Measurements from ENCODE around the gene TNP2. TPM values are rescaled to one million over a fixed set of nuclear protein-coding genes. Genes with fewer than 3 reads are reported as not detected.

TNP2 gene
- total RNA-seq, 1 experiment from 2014 or later = not detected

DNA sequence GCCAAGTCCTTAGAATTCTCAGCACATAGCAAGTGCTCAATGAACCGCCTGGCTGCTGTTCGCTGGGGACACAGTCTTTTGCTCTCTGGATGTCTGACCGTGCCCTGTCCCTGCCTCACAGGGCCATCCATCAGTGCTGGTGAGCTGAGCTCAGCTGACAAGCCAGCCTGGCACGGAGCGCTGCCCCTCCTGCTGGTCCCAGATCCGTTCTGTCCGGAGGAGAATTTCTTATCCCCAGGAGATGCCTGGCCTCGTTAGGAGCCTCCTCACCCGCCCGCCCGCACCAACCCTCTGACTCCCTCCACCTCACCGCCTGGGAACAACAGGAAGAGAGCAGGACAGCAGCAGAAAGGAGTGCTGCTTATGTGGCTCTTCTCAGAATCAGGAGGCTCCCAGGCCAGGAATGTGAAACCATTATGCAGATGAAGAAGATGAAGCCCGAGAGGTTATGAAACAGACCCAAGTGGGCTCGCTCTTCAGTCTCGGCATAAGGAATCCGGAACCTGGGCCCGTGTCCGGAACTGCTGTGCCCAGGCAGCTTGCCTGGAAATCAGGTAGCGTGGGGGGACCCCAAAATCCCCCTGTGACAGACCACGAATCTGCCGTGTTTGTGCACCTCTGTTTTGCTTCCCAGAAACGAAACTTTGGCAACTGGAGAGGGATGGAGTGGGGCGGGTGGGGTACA, 47.3 kb upstream of the TNP2 start:
- H3K27ac ChIP-seq (ENCODE audit: low read depth, low read length) = no peak overlapping the region
- H3K27me3 ChIP-seq (ENCODE audit: insufficient read depth, low read length) = no peaks in the 10 kb centered on the region
- BruUV-seq (replicated peaks) = no TSS peak
- no peak for DNase-seq (ENCODE audit: low read depth, low spot score)
- no peaks in the 10 kb centered on the region for H3K9me3 ChIP-seq (ENCODE audit: control insufficient read depth in 1 of 2, insufficient read depth in 1 of 2, low read depth in 1 of 2, low read length in 2 of 2)
- ChIA-PET RAD21 (ENCODE audit: low non-redundant PET in 1 of 2, low total read pairs in 2 of 2, uncharacterized antibody in 2 of 2, unreplicated experiment in 2 of 2) (no interaction called here), POLR2A (no interaction called here), CTCF (no interaction called here)
- no peak overlapping the region for H3K9ac ChIP-seq (ENCODE audit: low read length)
- H2AFZ ChIP-seq (ENCODE audit: low read depth, low read length, poor library complexity, severe bottlenecking) = no peak overlapping the region
- no peaks in the 10 kb centered on the region for H3K9me2 ChIP-seq (ENCODE audit: insufficient read depth)
- ATAC-seq = no peak
- no peaks in the 10 kb centered on the region for H3K79me2 ChIP-seq (ENCODE audit: insufficient read depth, low read length)
- intact Hi-C loops (cut with micrococcal nuclease) = no loop called here
- H3K4me2 ChIP-seq (ENCODE audit: low read length) = no peak overlapping the region
- no peaks in the 10 kb centered on the region for H4K20me1 ChIP-seq (ENCODE audit: insufficient read depth)
- TF ChIP-seq POLR2A (IDR thresholded peaks at IDR 0.05; ENCODE audit: borderline replicate concordance, extremely low read depth, insufficient read depth, insufficient read length) (no peak), CBX3 (IDR thresholded peaks at IDR 0.05; ENCODE audit: low read depth) (no peak), ZFX (IDR thresholded peaks at IDR 0.05) (no peak), TCF7L2 (IDR thresholded peaks at IDR 0.05; ENCODE audit: borderline replicate concordance, extremely low read depth, insufficient read depth, insufficient read length) (no peak)
- TF ChIP-seq, protein P1, sequence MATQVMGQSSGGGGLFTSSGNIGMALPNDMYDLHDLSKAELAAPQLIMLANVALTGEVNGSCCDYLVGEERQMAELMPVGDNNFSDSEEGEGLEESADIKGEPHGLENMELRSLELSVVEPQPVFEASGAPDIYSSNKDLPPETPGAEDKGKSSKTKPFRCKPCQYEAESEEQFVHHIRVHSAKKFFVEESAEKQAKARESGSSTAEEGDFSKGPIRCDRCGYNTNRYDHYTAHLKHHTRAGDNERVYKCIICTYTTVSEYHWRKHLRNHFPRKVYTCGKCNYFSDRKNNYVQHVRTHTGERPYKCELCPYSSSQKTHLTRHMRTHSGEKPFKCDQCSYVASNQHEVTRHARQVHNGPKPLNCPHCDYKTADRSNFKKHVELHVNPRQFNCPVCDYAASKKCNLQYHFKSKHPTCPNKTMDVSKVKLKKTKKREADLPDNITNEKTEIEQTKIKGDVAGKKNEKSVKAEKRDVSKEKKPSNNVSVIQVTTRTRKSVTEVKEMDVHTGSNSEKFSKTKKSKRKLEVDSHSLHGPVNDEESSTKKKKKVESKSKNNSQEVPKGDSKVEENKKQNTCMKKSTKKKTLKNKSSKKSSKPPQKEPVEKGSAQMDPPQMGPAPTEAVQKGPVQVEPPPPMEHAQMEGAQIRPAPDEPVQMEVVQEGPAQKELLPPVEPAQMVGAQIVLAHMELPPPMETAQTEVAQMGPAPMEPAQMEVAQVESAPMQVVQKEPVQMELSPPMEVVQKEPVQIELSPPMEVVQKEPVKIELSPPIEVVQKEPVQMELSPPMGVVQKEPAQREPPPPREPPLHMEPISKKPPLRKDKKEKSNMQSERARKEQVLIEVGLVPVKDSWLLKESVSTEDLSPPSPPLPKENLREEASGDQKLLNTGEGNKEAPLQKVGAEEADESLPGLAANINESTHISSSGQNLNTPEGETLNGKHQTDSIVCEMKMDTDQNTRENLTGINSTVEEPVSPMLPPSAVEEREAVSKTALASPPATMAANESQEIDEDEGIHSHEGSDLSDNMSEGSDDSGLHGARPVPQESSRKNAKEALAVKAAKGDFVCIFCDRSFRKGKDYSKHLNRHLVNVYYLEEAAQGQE (IDR thresholded peaks at IDR 0.05; ENCODE audit: low read depth) = no peak
- no peaks in the 10 kb centered on the region for H3K36me3 ChIP-seq (ENCODE audit: control insufficient read depth in 1 of 2, insufficient read depth in 2 of 2, low read length in 2 of 2)
- H3K4me1 ChIP-seq (ENCODE audit: control insufficient read depth in 1 of 2, insufficient read depth in 2 of 2, low read length in 2 of 2) = peaks cover 46 to 50% of the 10 kb centered on the region in 2 experiments
- no peak overlapping the region for H3K4me3 ChIP-seq (replicated peaks in 1 of 2; ENCODE audit: low read depth in 1 of 2, low read length in 2 of 2)

DNA sequence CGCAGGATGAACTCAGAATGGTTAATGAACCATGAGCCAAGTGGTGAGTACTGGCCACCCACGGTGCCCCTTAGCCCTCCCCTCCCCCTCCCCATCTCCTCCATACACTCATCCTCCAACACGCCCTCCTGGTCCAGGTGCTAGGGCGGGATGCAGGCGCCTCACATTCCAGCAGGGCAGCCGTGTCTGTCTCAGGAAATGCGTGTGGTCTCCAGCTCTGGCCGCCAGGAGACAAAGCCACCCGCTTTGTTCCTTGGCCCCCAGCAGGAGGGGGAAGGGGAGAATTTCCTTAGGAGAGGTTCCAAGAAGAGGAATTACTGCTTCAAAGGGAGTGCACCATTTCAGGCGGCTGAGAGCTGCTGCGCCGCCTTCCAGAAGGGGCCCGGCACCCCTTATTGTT, 46.4 kb upstream of the TNP2 start:
- Histone ChIP-seq H3K9me2 (ENCODE audit: insufficient read depth) (no peaks in the 10 kb centered on the region), H3K36me3 (ENCODE audit: control insufficient read depth in 1 of 2, insufficient read depth in 2 of 2, low read length in 2 of 2) (no peaks in the 10 kb centered on the region), H3K9ac (ENCODE audit: low read length) (no peak overlapping the region), H3K79me2 (ENCODE audit: insufficient read depth, low read length) (no peaks in the 10 kb centered on the region), H3K4me1 (ENCODE audit: control insufficient read depth in 1 of 2, insufficient read depth in 2 of 2, low read length in 2 of 2) (peaks cover 46 to 50% of the 10 kb centered on the region in 2 experiments), H4K20me1 (ENCODE audit: insufficient read depth) (no peaks in the 10 kb centered on the region), H3K27me3 (ENCODE audit: insufficient read depth, low read length) (no peaks in the 10 kb centered on the region), H3K4me2 (ENCODE audit: low read length) (no peak overlapping the region), H3K4me3 (replicated peaks in 1 of 2; ENCODE audit: low read depth in 1 of 2, low read length in 2 of 2) (no peak overlapping the region), H2AFZ (ENCODE audit: low read depth, low read length, poor library complexity, severe bottlenecking) (no peak overlapping the region), H3K9me3 (ENCODE audit: control insufficient read depth in 1 of 2, insufficient read depth in 1 of 2, low read depth in 1 of 2, low read length in 2 of 2) (no peaks in the 10 kb centered on the region), H3K27ac (ENCODE audit: low read depth, low read length) (no peak overlapping the region)
- RAD21 ChIA-PET (ENCODE audit: low non-redundant PET in 1 of 2, low total read pairs in 2 of 2, uncharacterized antibody in 2 of 2, unreplicated experiment in 2 of 2) = interaction anchor here in 1 of 2 experiments (0.6 kb wide), 1 partner anchor 19 kb away, joined by 5 read pairs; no protein-coding TSS in a partner anchor
- intact Hi-C loops (cut with micrococcal nuclease) = no loop called here
- DNase-seq (ENCODE audit: low read depth, low spot score) = no peak
- POLR2A ChIA-PET = no interaction called here
- ATAC-seq = no peak
- no TSS peak for BruUV-seq (replicated peaks)
- CTCF ChIA-PET = no interaction called here
- TF ChIP-seq POLR2AphosphoS5 (IDR thresholded peaks at IDR 0.05; ENCODE audit: low read depth, low read length) (no peak), FOSL1 (IDR thresholded peaks at IDR 0.05; ENCODE audit: low read depth) (no peak), CEBPB (IDR thresholded peaks at IDR 0.05; ENCODE audit: low read depth) (no peak), EGR1 (IDR thresholded peaks at IDR 0.05; ENCODE audit: low read depth) (no peak), TCF7L2 (IDR thresholded peaks at IDR 0.05; ENCODE audit: borderline replicate concordance, extremely low read depth, insufficient read depth, insufficient read length) (no peak), CBX3 (IDR thresholded peaks at IDR 0.05; ENCODE audit: low read depth) (no peak)
- TF ChIP-seq, protein P1 (IDR thresholded peaks at IDR 0.05; ENCODE audit: low read depth) = no peak
